GM18508 (cell line): ENCODE data around the gene PTK6.

Experiments used
- ATAC-seq: cut with Tn5 transposase; IDR thresholded peaks from one replicate; pipeline ENCODE4 v1.9.1; 2021; ENCODE audit warnings: moderate number of reproducible peaks; ENCODE audit not compliant: insufficient read depth, unreplicated experiment

PTK6 gene

GRCh38 chr20:63545814-63546213 lies 8.6 kb upstream of the PTK6 start:
- no peak for ATAC-seq

- ATAC-seq = no peak
These were observed 7.9 kb upstream of the PTK6 start for GRCh38 chr20:63544958-63545516.

GRCh38 chr20:63544241-63544957 lies 7.2 kb upstream of the PTK6 start:
- no peak for ATAC-seq

GRCh38 chr20:63543733-63544132 lies 6.6 kb upstream of the PTK6 start:
- ATAC-seq = no peak

- ATAC-seq = no peak
These were observed 6.0 kb upstream of the PTK6 start for GRCh38 chr20:63543131-63543530.

GRCh38 chr20:63542696-63543095 lies 5.5 kb upstream of the PTK6 start:
- no peak for ATAC-seq

GRCh38 chr20:63542031-63542559 lies 4.9 kb upstream of the PTK6 start:
- ATAC-seq = no peak

GRCh38 chr20:63541371-63541770 lies 4.2 kb upstream of the PTK6 start:
- ATAC-seq = no peak

GRCh38 chr20:63540417-63541186 lies 3.4 kb upstream of the PTK6 start:
- no peak for ATAC-seq

- no peak for ATAC-seq
These were observed 2.5 kb upstream of the PTK6 start for GRCh38 chr20:63539441-63540370.

- no peak for ATAC-seq
These were observed 1.9 kb upstream of the PTK6 start for GRCh38 chr20:63539092-63539430.

- ATAC-seq = no peak
These were observed 1.3 kb upstream of the PTK6 start for GRCh38 chr20:63538204-63539091.

GRCh38 chr20:63537525-63538203 lies 488 bp upstream of the PTK6 start:
- no peak for ATAC-seq

- no peak for ATAC-seq
These were observed 767 bp downstream of the PTK6 start for GRCh38 chr20:63536241-63536977.

GRCh38 chr20:63534831-63535651 lies 2.1 kb downstream of the PTK6 start:
- ATAC-seq = no peak

- no peak for ATAC-seq
These were observed 2.7 kb downstream of the PTK6 start for GRCh38 chr20:63534427-63534830.

- no peak for ATAC-seq
These were observed 3.2 kb downstream of the PTK6 start for GRCh38 chr20:63533871-63534393.
